ENCODE measurements around the gene ADO. TPM values are rescaled to one million over a fixed set of nuclear protein-coding genes. Genes with fewer than 3 reads are reported as not detected.

Gene ADO
- 12.2 and 16.3 TPM in 2 replicates for total RNA-seq

DNA sequence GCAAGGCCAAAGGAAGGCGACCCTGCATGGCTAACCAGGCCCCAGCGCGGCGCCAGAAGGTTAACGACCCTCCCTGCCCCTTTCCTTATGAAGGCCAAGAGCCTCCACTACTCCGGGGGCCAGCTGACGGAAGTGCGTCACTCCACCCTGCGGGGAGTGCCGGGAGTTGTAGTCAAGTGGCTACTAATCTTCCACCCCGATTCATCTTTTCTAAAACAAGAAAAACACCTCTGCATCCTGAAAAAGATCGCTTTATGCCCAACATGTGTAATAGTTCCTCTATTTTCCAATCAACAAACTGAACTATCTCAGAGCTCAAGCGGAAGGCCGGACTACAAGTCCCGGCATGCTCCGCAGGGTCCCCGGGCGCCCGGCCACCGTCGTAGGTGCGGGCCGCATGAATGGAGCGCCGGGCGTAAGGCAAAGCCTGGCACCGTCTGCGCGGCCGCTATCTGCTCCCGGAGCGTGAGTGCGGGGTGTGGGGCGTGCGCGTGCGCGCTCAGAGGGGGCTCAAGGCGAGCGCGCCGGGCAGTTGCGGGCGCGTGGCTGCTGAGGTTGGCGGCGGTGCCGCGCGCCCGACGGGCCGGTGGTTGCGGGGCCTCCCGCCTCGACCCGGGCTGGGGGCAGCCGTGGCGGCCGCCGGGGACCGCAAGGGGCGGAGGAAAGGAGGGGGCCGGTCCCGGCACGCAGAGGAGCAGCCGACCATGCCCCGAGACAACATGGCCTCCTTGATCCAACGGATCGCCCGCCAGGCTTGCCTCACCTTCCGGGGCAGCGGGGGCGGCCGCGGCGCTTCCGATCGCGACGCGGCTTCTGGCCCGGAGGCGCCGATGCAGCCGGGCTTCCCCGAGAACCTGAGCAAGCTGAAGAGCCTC is at the start of gene ADO:
Gene ADO (plus strand): TSS at position 365 of the 875 bp plus-strand sequence. CDS start 340 bp downstream, at position 705.
- DNase-seq (ENCODE audit: low read depth) (peak; percentile 59), FAIRE-seq (no peak)
- TF ChIP-seq, protein P1, sequence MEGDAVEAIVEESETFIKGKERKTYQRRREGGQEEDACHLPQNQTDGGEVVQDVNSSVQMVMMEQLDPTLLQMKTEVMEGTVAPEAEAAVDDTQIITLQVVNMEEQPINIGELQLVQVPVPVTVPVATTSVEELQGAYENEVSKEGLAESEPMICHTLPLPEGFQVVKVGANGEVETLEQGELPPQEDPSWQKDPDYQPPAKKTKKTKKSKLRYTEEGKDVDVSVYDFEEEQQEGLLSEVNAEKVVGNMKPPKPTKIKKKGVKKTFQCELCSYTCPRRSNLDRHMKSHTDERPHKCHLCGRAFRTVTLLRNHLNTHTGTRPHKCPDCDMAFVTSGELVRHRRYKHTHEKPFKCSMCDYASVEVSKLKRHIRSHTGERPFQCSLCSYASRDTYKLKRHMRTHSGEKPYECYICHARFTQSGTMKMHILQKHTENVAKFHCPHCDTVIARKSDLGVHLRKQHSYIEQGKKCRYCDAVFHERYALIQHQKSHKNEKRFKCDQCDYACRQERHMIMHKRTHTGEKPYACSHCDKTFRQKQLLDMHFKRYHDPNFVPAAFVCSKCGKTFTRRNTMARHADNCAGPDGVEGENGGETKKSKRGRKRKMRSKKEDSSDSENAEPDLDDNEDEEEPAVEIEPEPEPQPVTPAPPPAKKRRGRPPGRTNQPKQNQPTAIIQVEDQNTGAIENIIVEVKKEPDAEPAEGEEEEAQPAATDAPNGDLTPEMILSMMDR (IDR thresholded peaks at IDR 0.05; ENCODE audit: insufficient read depth, low read length, severe bottlenecking), result no peak

GRCh38 chr10:62754963-62755362 is 49.6 kb upstream of the ADO start:
- TF ChIP-seq, protein P1 (IDR thresholded peaks at IDR 0.05; ENCODE audit: insufficient read depth, low read length, severe bottlenecking), result no peak
- no peak overlapping the region for H3K4me3 ChIP-seq (ENCODE audit: low read depth, low read length)
- no peaks in the 10 kb centered on the region for H3K36me3 ChIP-seq (ENCODE audit: control insufficient read depth, insufficient read depth, low read length)
- no peaks in the 10 kb centered on the region for H3K27me3 ChIP-seq (ENCODE audit: control insufficient read depth, insufficient read depth, low read length)
- DNase-seq (ENCODE audit: low read depth), result no peak
- FAIRE-seq, result no peak

More for the DNA sequence above, at the start of gene ADO:
- H3K4me3 ChIP-seq (ENCODE audit: low read depth, low read length), result peak within 1 kb of the TSS; percentile 94
- no peaks in the 10 kb centered on the region for H3K36me3 ChIP-seq (ENCODE audit: control insufficient read depth, insufficient read depth, low read length)
- H3K27me3 ChIP-seq (ENCODE audit: control insufficient read depth, insufficient read depth, low read length), result no peaks in the 10 kb centered on the region

- DNase-seq (ENCODE audit: low read depth), result no peak
- Histone ChIP-seq H3K4me3 (ENCODE audit: low read depth, low read length) (no peak overlapping the region), H3K36me3 (ENCODE audit: control insufficient read depth, insufficient read depth, low read length) (no peaks in the 10 kb centered on the region), H3K27me3 (ENCODE audit: control insufficient read depth, insufficient read depth, low read length) (no peaks in the 10 kb centered on the region)
- TF ChIP-seq, protein P1 (IDR thresholded peaks at IDR 0.05; ENCODE audit: insufficient read depth, low read length, severe bottlenecking), result no peak
- no peak for FAIRE-seq
Measured at GRCh38 chr10:62755662-62756653, 48.6 kb upstream of the ADO start.

DNA sequence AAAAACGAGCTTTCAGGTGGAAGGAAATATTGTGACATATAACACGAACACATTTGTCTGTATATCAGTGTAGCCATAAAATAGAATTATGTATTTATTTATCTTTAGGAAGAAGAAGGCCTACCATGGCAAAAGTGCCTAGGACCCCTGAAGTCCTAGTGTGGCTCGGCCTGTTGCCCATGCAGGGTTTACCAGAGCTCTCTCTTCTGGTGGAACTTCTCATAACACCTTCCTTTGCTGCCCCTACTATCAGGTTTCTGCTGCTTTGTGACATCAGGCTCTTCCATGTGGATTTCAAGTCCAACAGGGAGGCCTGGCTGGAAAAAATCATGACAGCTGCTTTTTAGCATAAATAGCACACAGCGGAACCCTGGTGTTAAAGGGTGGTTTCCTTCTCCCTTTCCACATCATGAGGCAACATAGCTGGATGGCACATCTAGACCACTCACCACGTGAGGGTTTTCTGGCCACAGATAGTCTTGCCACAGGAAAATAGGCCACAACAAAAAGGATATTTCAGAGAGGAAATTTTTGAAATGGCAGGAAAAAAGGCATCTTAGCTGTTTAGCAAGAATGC is 44.8 kb upstream of the ADO start:
- DNase-seq (ENCODE audit: low read depth) (no peak), FAIRE-seq (no peak)
- H3K36me3 ChIP-seq (ENCODE audit: control insufficient read depth, insufficient read depth, low read length), result no peaks in the 10 kb centered on the region
- TF ChIP-seq, protein P1 (IDR thresholded peaks at IDR 0.05; ENCODE audit: insufficient read depth, low read length, severe bottlenecking), result no peak
- no peaks in the 10 kb centered on the region for H3K27me3 ChIP-seq (ENCODE audit: control insufficient read depth, insufficient read depth, low read length)
- H3K4me3 ChIP-seq (ENCODE audit: low read depth, low read length), result no peak overlapping the region

DNA sequence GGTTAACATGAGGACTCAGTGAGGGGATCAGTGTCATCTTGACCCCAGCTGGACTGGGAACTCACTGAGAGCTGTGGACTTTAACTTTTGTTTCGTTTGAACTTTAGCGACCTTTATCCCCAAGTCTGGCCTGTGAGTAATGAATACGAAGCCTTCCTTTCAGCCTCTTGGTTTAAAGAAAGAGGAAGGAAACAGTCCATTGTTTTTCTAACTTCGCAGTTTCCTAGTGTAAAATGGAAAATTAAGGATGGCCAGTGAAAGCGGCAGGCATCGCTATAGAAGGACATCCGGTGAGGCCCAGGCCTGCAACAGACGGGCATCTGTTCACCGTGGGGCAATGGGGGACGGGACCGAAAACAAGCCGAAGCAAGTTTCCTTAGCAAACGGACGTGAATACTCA is 44.1 kb upstream of the ADO start:
- Histone ChIP-seq H3K4me3 (ENCODE audit: low read depth, low read length) (no peak overlapping the region), H3K27me3 (ENCODE audit: control insufficient read depth, insufficient read depth, low read length) (no peaks in the 10 kb centered on the region), H3K36me3 (ENCODE audit: control insufficient read depth, insufficient read depth, low read length) (no peaks in the 10 kb centered on the region)
- DNase-seq (ENCODE audit: low read depth), result no peak
- FAIRE-seq, result no peak
- TF ChIP-seq, protein P1 (IDR thresholded peaks at IDR 0.05; ENCODE audit: insufficient read depth, low read length, severe bottlenecking), result no peak
